SK-N-SH (cell line): ENCODE data around the gene DPEP3. TPM values are rescaled to one million over a fixed set of nuclear protein-coding genes. Genes with fewer than 3 reads are reported as not detected.

Source experiments
- CTCF ChIA-PET: fragments of 300-600, 350-600 bp; formaldehyde crosslinking; extraction: SDS; loops from one replicate; lab custom pipeline; 2021; lab: Yijun Ruan, JAX
- POLR2A ChIA-PET: fragments of 350-600 bp; sonication (Branson Sonifier 250); formaldehyde crosslinking; extraction: SDS; loops from one replicate; lab custom pipeline; 2020; ENCODE audit warnings: antibody characterized with exemption, inconsistent platforms; lab: Yijun Ruan, JAX
- DNase-seq: peaks from one replicate; pipeline ENCODE4 v3.0.0; 2012
- H2AFZ ChIP-seq: fragments of 200-600 bp; sonication (generic); 2 replicates; pipeline ENCODE4 v1.8.1; 2016; ENCODE audit warnings: antibody characterized with exemption, mild to moderate bottlenecking, low read depth
- H3F3A ChIP-seq: fragments of 200-600 bp; sonication (generic); replicated peaks from 2 replicates; pipeline ENCODE3; 2016; ENCODE audit warnings: antibody characterized with exemption, mild to moderate bottlenecking; ENCODE audit not compliant: insufficient read depth
- H3K27ac ChIP-seq, 2 experiments: fragments of 200-500 bp in 1 of 2; fragments of 200-600 bp in 1 of 2; sonication (Bioruptor generic) in 1 of 2; sonication (generic), shearing (Covaris generic) in 1 of 2; 2 replicates each; pipeline versions ENCODE4 v1.5.1 to v1.6.1; 2014 to 2016; ENCODE audit warnings: low read depth in 2 of 2, inconsistent platforms in 1 of 2, low read length in 1 of 2, mild to moderate bottlenecking in 1 of 2, mixed read lengths in 1 of 2
- H3K27me3 ChIP-seq: fragments of 200-600 bp; sonication (generic), shearing (Covaris generic); 2 replicates; pipeline ENCODE4 v1.6.1; 2016; ENCODE audit warnings: mixed run types; ENCODE audit not compliant: insufficient read depth
- H3K36me3 ChIP-seq, 2 experiments: fragments of 200-500 bp in 1 of 2; fragments of 200-600 bp in 1 of 2; sonication (Bioruptor generic) in 1 of 2; sonication (generic) in 1 of 2; replicated peaks in 1 of 2; 2 replicates each; pipeline versions ENCODE3 to v1.5.1; 2014 to 2016; ENCODE audit warnings: low read length in 1 of 2, mild to moderate bottlenecking in 1 of 2; ENCODE audit not compliant: insufficient read depth in 2 of 2, control insufficient read depth in 1 of 2
- H3K4me1 ChIP-seq, 2 experiments: fragments of 200-500 bp in 1 of 2; fragments of 200-600 bp in 1 of 2; sonication (Bioruptor generic) in 1 of 2; sonication (generic), shearing (Covaris generic) in 1 of 2; 2 replicates each; pipeline versions ENCODE4 v1.5.1 to v1.6.1; 2014 to 2016; ENCODE audit warnings: low read depth in 1 of 2, low read length in 1 of 2, mixed run types in 1 of 2; ENCODE audit not compliant: insufficient read depth in 2 of 2, control insufficient read depth in 1 of 2
- H3K4me2 ChIP-seq: fragments of 200-600 bp; sonication (generic), shearing (Covaris generic); 2 replicates; pipeline ENCODE4 v1.6.1; 2017; ENCODE audit warnings: mixed run types
- H3K4me3 ChIP-seq, 2 experiments: fragments of 200-500 bp in 1 of 2; fragments of 200-600 bp in 1 of 2; sonication (Bioruptor generic) in 1 of 2; sonication (generic), shearing (Covaris generic) in 1 of 2; 2 replicates each; pipeline versions ENCODE4 v1.5.1 to v1.8.1; 2014 to 2016; ENCODE audit warnings: low read depth in 2 of 2, inconsistent platforms in 1 of 2, low read length in 1 of 2, mild to moderate bottlenecking in 1 of 2, mixed read lengths in 1 of 2, moderate library complexity in 1 of 2
- H3K79me2 ChIP-seq: fragments of 200-600 bp; sonication (generic); 2 replicates; pipeline ENCODE4 v1.8.1; 2017; ENCODE audit warnings: mild to moderate bottlenecking; ENCODE audit not compliant: insufficient read depth
- H3K9ac ChIP-seq: fragments of 200-600 bp; sonication (generic); 2 replicates; pipeline ENCODE4 v1.6.1; 2017; ENCODE audit warnings: mixed run types
- H3K9me2 ChIP-seq: fragments of 200-600 bp; sonication (generic); 2 replicates; pipeline ENCODE4 v1.6.1; 2017; ENCODE audit warnings: mixed run types
- H3K9me3 ChIP-seq: fragments of 200-600 bp; sonication (generic); 2 replicates; pipeline ENCODE4 v1.6.1; 2017; ENCODE audit warnings: mixed run types, mild to moderate bottlenecking, moderate library complexity
- H4K20me1 ChIP-seq: fragments of 200-600 bp; sonication (generic); 2 replicates; pipeline ENCODE4 v1.6.1; 2017; ENCODE audit warnings: mild to moderate bottlenecking, mixed run types; ENCODE audit not compliant: insufficient read depth
- ELF1 ChIP-seq: IDR thresholded peaks from 2 replicates; pipeline ENCODE4 v1.4.0; 2012
- EP300 ChIP-seq, 2 experiments: IDR thresholded peaks; 2 replicates each; pipeline versions ENCODE4 v1.4.0 to v1.6.1; 2012; ENCODE audit warnings: borderline replicate concordance in 1 of 2, low read depth in 1 of 2, low read length in 1 of 2
- EZH2phosphoT487 ChIP-seq: fragments of 200-600 bp; sonication (generic); IDR thresholded peaks from 2 replicates; pipeline ENCODE4 v1.6.1; 2017; ENCODE audit warnings: low read depth, mixed run types, mild to moderate bottlenecking, antibody characterized with exemption, moderate library complexity, borderline replicate concordance
- FOXM1 ChIP-seq: IDR thresholded peaks from 2 replicates; pipeline ENCODE4 v1.4.0; 2012; ENCODE audit warnings: low read depth, mild to moderate bottlenecking
- GATA2 ChIP-seq: sonication (generic); formaldehyde crosslinking; IDR thresholded peaks from 2 replicates; pipeline ENCODE4 v1.5.0; 2020; ENCODE audit warnings: mild to moderate bottlenecking, missing genetic modification reagents
- NFIC ChIP-seq: IDR thresholded peaks from 2 replicates; pipeline ENCODE4 v1.4.0; 2012; ENCODE audit warnings: borderline replicate concordance
- NRF1 ChIP-seq: IDR thresholded peaks from 2 replicates; pipeline ENCODE4 v1.6.1; 2012; ENCODE audit warnings: low read depth, mild to moderate bottlenecking, low read length
- POLR2AphosphoS5 ChIP-seq: IDR thresholded peaks from 2 replicates; pipeline ENCODE4 v1.6.1; 2012; ENCODE audit warnings: low read depth, low read length
- RAD21 ChIP-seq: IDR thresholded peaks from 2 replicates; pipeline ENCODE4 v1.6.1; 2012; ENCODE audit warnings: mild to moderate bottlenecking, low read length
- RXRA ChIP-seq: IDR thresholded peaks from 2 replicates; pipeline ENCODE4 v1.4.0; 2012; ENCODE audit warnings: low read depth, mild to moderate bottlenecking, borderline replicate concordance
- SIN3A ChIP-seq: IDR thresholded peaks from 2 replicates; pipeline ENCODE4 v1.6.1; 2012; ENCODE audit warnings: low read depth, mild to moderate bottlenecking, low read length, moderate library complexity, borderline replicate concordance
- TAF1 ChIP-seq: IDR thresholded peaks from 2 replicates; pipeline ENCODE4 v1.6.1; 2012; ENCODE audit warnings: low read depth, mild to moderate bottlenecking, low read length, moderate library complexity, borderline replicate concordance
- TCF12 ChIP-seq: IDR thresholded peaks from 2 replicates; pipeline ENCODE4 v1.4.0; 2012
- TEAD4 ChIP-seq: IDR thresholded peaks from 2 replicates; pipeline ENCODE4 v1.4.0; 2012; ENCODE audit warnings: mild to moderate bottlenecking, borderline replicate concordance; ENCODE audit not compliant: insufficient read depth
- YY1 ChIP-seq: IDR thresholded peaks from 2 replicates; pipeline ENCODE4 v1.4.0; 2012; ENCODE audit warnings: low read depth, mild to moderate bottlenecking
- whole genome bisulfite sequencing: methylation state at CpG from one replicate; pipeline ENCODE4 v1.1.6; 2017; ENCODE audit warnings: low lambda C conversion rate; 5-methylcytosine and 5-hydroxymethylcytosine counted together
- polyA plus RNA-seq, 3 experiments: library from polyadenylated mRNA; depleted of rRNA; stranded (reverse); fragments of >200 nt; gene quantifications; 2 replicates each; pipeline ENCODE4 v1.2.3, GENCODE V29; 2012
- TF ChIP-seq, protein P1 (sequence below): IDR thresholded peaks from 2 replicates; pipeline ENCODE4 v1.6.1; 2012; ENCODE audit warnings: mild to moderate bottlenecking, low read depth, low read length, moderate library complexity
- TF ChIP-seq, protein P2 (sequence below): fragments of 150-350 bp; IDR thresholded peaks from 2 replicates; pipeline ENCODE4 v1.6.1; 2017; ENCODE audit warnings: antibody characterized with exemption, low read length, low read depth, borderline replicate concordance
- TF ChIP-seq, protein P3 (sequence below): IDR thresholded peaks from 2 replicates; pipeline ENCODE4 v1.4.0; 2012; ENCODE audit warnings: low read depth, borderline replicate concordance

The DPEP3 gene
- polyA plus RNA-seq, 1 of the 3 experiments (the other 2 are of a cell fraction), result not detected

DNA sequence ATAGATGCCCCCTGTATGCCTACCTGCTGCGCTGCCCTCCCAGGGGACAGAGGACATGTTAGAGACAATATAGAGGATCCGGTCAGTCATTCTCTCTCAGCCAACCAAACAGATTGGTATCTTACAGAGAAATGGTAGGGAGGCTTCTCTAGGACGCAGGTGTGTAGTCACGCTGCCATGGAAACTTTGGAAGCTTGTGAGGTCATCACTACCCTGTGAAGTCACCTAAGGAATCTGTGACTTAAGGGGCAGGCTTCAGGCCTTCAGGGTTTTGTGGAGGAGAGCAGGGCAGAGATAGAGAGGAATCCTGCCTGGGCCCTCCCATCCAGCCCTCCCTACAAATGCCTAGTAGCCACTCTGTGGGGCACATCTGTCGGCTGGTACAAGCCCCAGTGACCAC lies 35.4 kb upstream of the DPEP3 start, which contains the start of gene DPEP2NB:
DPEP2NB (minus strand) TSS at position 231 of the 400 bp plus-strand sequence; CDS start at position 90, 141 bp downstream.
- no peaks in the 10 kb centered on the region for H3K79me2 ChIP-seq
- no peaks in the 10 kb centered on the region for H3K27me3 ChIP-seq
- 57% methylated on average over 5 of the region's 5 CpGs for WGBS
- H3K9me2 ChIP-seq, result no peaks in the 10 kb centered on the region
- no peaks in the 10 kb centered on the region for H3K9me3 ChIP-seq
- no peak within 1 kb of the TSS for H3K27ac ChIP-seq
- no peaks in the 10 kb centered on the region for H3K36me3 ChIP-seq
- H3K9ac ChIP-seq, result no peak within 1 kb of the TSS
- H3K4me1 ChIP-seq, result no peaks in the 10 kb centered on the region
- no peaks in the 10 kb centered on the region for H3F3A ChIP-seq
- CTCF ChIA-PET, result interaction anchor here (0.8 to 1.2 kb wide), 2 partner anchors 25 kb away, joined by 3 to 6 read pairs; no protein-coding TSS in a partner anchor
- no peak for TF ChIP-seq ELF1
- no peak for TF ChIP-seq TCF12
- TF ChIP-seq, protein P1, sequence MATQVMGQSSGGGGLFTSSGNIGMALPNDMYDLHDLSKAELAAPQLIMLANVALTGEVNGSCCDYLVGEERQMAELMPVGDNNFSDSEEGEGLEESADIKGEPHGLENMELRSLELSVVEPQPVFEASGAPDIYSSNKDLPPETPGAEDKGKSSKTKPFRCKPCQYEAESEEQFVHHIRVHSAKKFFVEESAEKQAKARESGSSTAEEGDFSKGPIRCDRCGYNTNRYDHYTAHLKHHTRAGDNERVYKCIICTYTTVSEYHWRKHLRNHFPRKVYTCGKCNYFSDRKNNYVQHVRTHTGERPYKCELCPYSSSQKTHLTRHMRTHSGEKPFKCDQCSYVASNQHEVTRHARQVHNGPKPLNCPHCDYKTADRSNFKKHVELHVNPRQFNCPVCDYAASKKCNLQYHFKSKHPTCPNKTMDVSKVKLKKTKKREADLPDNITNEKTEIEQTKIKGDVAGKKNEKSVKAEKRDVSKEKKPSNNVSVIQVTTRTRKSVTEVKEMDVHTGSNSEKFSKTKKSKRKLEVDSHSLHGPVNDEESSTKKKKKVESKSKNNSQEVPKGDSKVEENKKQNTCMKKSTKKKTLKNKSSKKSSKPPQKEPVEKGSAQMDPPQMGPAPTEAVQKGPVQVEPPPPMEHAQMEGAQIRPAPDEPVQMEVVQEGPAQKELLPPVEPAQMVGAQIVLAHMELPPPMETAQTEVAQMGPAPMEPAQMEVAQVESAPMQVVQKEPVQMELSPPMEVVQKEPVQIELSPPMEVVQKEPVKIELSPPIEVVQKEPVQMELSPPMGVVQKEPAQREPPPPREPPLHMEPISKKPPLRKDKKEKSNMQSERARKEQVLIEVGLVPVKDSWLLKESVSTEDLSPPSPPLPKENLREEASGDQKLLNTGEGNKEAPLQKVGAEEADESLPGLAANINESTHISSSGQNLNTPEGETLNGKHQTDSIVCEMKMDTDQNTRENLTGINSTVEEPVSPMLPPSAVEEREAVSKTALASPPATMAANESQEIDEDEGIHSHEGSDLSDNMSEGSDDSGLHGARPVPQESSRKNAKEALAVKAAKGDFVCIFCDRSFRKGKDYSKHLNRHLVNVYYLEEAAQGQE, result no peak
- TF ChIP-seq FOXM1, result no peak
- TF ChIP-seq, protein P2, sequence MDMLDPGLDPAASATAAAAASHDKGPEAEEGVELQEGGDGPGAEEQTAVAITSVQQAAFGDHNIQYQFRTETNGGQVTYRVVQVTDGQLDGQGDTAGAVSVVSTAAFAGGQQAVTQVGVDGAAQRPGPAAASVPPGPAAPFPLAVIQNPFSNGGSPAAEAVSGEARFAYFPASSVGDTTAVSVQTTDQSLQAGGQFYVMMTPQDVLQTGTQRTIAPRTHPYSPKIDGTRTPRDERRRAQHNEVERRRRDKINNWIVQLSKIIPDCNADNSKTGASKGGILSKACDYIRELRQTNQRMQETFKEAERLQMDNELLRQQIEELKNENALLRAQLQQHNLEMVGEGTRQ, result no peak
- no peak for TF ChIP-seq RXRA
- TF ChIP-seq EZH2phosphoT487, result no peak
- TF ChIP-seq NRF1, result no peak
- no peak for TF ChIP-seq POLR2AphosphoS5
- TF ChIP-seq TEAD4, result no peak
- no peak for TF ChIP-seq RAD21
- TF ChIP-seq TAF1, result no peak
- TF ChIP-seq NFIC, result no peak
- TF ChIP-seq GATA2 (CRISPR knock-in tag), result no peak
- TF ChIP-seq EP300 (IDR thresholded peaks at IDR 0.05; ENCODE audit: borderline replicate concordance in 1 of 2, low read depth in 1 of 2, low read length in 1 of 2), result no peak
- no peak for TF ChIP-seq YY1
- TF ChIP-seq, protein P3, sequence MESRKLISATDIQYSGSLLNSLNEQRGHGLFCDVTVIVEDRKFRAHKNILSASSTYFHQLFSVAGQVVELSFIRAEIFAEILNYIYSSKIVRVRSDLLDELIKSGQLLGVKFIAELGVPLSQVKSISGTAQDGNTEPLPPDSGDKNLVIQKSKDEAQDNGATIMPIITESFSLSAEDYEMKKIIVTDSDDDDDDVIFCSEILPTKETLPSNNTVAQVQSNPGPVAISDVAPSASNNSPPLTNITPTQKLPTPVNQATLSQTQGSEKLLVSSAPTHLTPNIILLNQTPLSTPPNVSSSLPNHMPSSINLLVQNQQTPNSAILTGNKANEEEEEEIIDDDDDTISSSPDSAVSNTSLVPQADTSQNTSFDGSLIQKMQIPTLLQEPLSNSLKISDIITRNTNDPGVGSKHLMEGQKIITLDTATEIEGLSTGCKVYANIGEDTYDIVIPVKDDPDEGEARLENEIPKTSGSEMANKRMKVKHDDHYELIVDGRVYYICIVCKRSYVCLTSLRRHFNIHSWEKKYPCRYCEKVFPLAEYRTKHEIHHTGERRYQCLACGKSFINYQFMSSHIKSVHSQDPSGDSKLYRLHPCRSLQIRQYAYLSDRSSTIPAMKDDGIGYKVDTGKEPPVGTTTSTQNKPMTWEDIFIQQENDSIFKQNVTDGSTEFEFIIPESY, result no peak
- no peak for TF ChIP-seq SIN3A
- H4K20me1 ChIP-seq, result no peaks in the 10 kb centered on the region
- POLR2A ChIA-PET, result no interaction called here
- no peak within 1 kb of the TSS for H3K4me2 ChIP-seq
- H3K4me3 ChIP-seq, result no peak within 1 kb of the TSS
- H2AFZ ChIP-seq, result no peak within 1 kb of the TSS
- no peak for DNase-seq
